VCaP (cell line): ENCODE measurements around the gene CNN2.

Source experiments
- H3K27ac ChIP-seq: fragments of 450-650 bp; 2 replicates; pipeline ENCODE4 v1.5.1; 2017
- CTCF ChIP-seq: fragments of 450-650 bp; conservative IDR thresholded peaks from 2 replicates; pipeline ENCODE4 v1.5.1; 2017; ENCODE audit warnings: mild to moderate bottlenecking, moderate library complexity

The CNN2 gene

DNA sequence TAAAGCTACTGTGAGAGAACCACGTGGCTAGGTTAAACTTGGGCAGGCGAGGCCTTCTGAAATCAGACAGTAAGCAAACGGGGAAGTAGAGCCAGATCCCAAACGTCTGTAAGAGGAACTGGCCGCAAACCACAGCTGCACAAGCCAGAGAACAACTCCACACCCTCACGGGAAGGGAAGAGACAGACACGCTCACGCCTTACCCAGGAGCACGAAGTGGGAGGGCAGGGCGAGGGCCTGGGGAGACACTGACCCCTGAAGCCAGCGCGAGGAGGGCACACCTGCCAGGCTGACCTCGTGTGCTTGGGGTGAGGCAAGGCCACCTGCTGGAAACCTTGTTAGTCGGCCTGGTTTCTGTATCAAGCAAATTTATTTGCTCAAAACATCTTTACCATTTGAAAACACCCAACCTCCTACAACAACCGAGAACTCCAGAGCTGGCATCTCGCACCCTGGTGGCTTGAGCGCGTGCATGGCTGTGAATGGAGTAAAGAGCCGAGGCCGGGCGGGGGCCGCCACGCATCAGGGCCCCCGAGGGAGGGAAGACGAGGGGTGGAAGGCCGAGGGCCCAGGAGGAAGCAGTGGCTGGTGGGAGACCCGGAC, 61.5 kb downstream of the CNN2 start:
- H3K27ac ChIP-seq, result no peak overlapping the region
- no peak for TF ChIP-seq CTCF

GRCh38 chr19:1088416-1089010, 62.1 kb downstream of the CNN2 start:
- TF ChIP-seq CTCF, result no peak
- no peak overlapping the region for H3K27ac ChIP-seq
